GM18951 (cell line): ENCODE results near the gene BAIAP2L1.

Source experiments
- POLR2A ChIP-seq: IDR thresholded peaks from 4 replicates; pipeline ENCODE4 v1.6.1; 2011; ENCODE audit warnings: mild to moderate bottlenecking; ENCODE audit not compliant: insufficient read length, insufficient read depth; ENCODE audit errors: extremely low read depth
- in situ Hi-C: fragments of 300-500 bp; cut with MboI; formaldehyde crosslinking; loops from one replicate; pipeline ENCODE4 v1.12.0; 2022; ENCODE audit warnings: low sequenced_read_pairs, mixed read lengths, inconsistent platforms; ENCODE audit not compliant: unreplicated experiment

The BAIAP2L1 gene

GRCh38 chr7:98315318-98315993 lies 85.4 kb downstream of the BAIAP2L1 start:
- in situ Hi-C loops: no loop called here

GRCh38 chr7:98314469-98314868 lies 86.4 kb downstream of the BAIAP2L1 start:
- no peak for TF ChIP-seq POLR2A

More at GRCh38 chr7:98315318-98315993, 85.4 kb downstream of the BAIAP2L1 start:
- TF ChIP-seq POLR2A: no peak

GRCh38 chr7:98312201-98312600 lies 88.7 kb downstream of the BAIAP2L1 start:
- in situ Hi-C loops: no loop called here
- no peak for TF ChIP-seq POLR2A

More at GRCh38 chr7:98314469-98314868, 86.4 kb downstream of the BAIAP2L1 start:
- in situ Hi-C loops: no loop called here

GRCh38 chr7:98309566-98309965 lies 91.3 kb downstream of the BAIAP2L1 start:
- TF ChIP-seq POLR2A: no peak
- in situ Hi-C loops: no loop called here

- no peak for TF ChIP-seq POLR2A
Measured at GRCh38 chr7:98307971-98308466, 92.9 kb downstream of the BAIAP2L1 start.

GRCh38 chr7:98305951-98306535 lies 94.8 kb downstream of the BAIAP2L1 start:
- no peak for TF ChIP-seq POLR2A
- in situ Hi-C loops: no loop called here

More at GRCh38 chr7:98307971-98308466, 92.9 kb downstream of the BAIAP2L1 start:
- in situ Hi-C loops: no loop called here

GRCh38 chr7:98303906-98304305 lies 97.0 kb downstream of the BAIAP2L1 start:
- in situ Hi-C loops: no loop called here
- TF ChIP-seq POLR2A: no peak

- no peak for TF ChIP-seq POLR2A
- in situ Hi-C loops: no loop called here
Measured at GRCh38 chr7:98303176-98303865, 97.6 kb downstream of the BAIAP2L1 start.

- TF ChIP-seq POLR2A: no peak
- in situ Hi-C loops: no loop called here
Measured at GRCh38 chr7:98301693-98302470, 99.0 kb downstream of the BAIAP2L1 start.

GRCh38 chr7:98300595-98301372 lies 100.1 kb downstream of the BAIAP2L1 start:
- in situ Hi-C loops: no loop called here
- TF ChIP-seq POLR2A: no peak

- TF ChIP-seq POLR2A: no peak
- in situ Hi-C loops: no loop called here
Measured at GRCh38 chr7:98297626-98298286, 103.1 kb downstream of the BAIAP2L1 start.

- in situ Hi-C loops: no loop called here
Measured at GRCh38 chr7:98296833-98297232, 104.1 kb downstream of the BAIAP2L1 start.

More at GRCh38 chr7:98296833-98297232, 104.1 kb downstream of the BAIAP2L1 start:
- no peak for TF ChIP-seq POLR2A
